Thyroid gland (tissue), 4 donors: ENCODE results near the gene TSC22D4.
"Not testable (repeated sequence)": the region's sequence is repeated elsewhere in the genome, so short reads cannot be mapped to it uniquely, and the experiment has no call there.

Source experiments
- CTCF ChIP-seq, 6 experiments: fragments of 200-600 bp in 3 of 6; fragments of 450-650 bp in 3 of 6; sonication (generic) in 3 of 6; IDR thresholded peaks; one replicate each; pipeline ENCODE4 v1.5.1; 2016 to 2019; ENCODE audit warnings: antibody characterized with exemption in 6 of 6, mild to moderate bottlenecking in 2 of 6, inconsistent platforms in 1 of 6, moderate library complexity in 1 of 6
- POLR2A ChIP-seq, 2 donors: fragments of 450-650 bp; IDR thresholded peaks; one replicate each; pipeline ENCODE4 v1.6.1; 2017; ENCODE audit warnings: antibody characterized with exemption in 2 of 2, mild to moderate bottlenecking in 2 of 2, moderate library complexity in 1 of 2

- not testable (repeated sequence) for TF ChIP-seq POLR2A, CTCF (IDR thresholded peaks at IDR 0.05)
Measured at GRCh38 chr7:100439244-100439643, 39.8 kb downstream of the TSC22D4 start.
